CD4-positive, CD25-positive, alpha-beta regulatory T cell (primary cell): ENCODE data around the gene SLC13A3. TPM values are rescaled to one million over a fixed set of nuclear protein-coding genes. Genes with fewer than 3 reads are reported as not detected.

Source experiments
- ATAC-seq, 2 donors: fragments of 150-1000 bp; cut with Tn5 transposase; one replicate each; pipeline ENCODE4 v1.10.0; 2021; ENCODE audit warnings: low read depth in 2 of 2, moderate number of reproducible peaks in 2 of 2, moderate library complexity in 1 of 2
- DNase-seq, 3 donors: peaks; one replicate each; pipeline versions ENCODE4 v3.0.0 to v3.0.0-alpha.2; 2012 to 2022; ENCODE audit warnings: mixed read lengths in 1 of 3
- H3K27ac ChIP-seq: one replicate; pipeline ENCODE4 v1.7.0; 2013; ENCODE audit warnings: mild to moderate bottlenecking, low read length; ENCODE audit not compliant: insufficient read depth, poor library complexity, severe bottlenecking
- H3K27me3 ChIP-seq: one replicate; pipeline ENCODE4 v1.7.0; 2013; ENCODE audit warnings: low read length; ENCODE audit not compliant: control insufficient read depth, insufficient read depth
- H3K36me3 ChIP-seq: one replicate; pipeline ENCODE4 v1.7.0; 2013; ENCODE audit warnings: mild to moderate bottlenecking, low read length, moderate library complexity; ENCODE audit not compliant: control insufficient read depth, insufficient read depth
- H3K4me1 ChIP-seq: 2 replicates; pipeline ENCODE4 v1.7.0; 2013; ENCODE audit warnings: mild to moderate bottlenecking, low read length; ENCODE audit not compliant: insufficient read depth, control insufficient read depth, poor library complexity, severe bottlenecking
- H3K4me3 ChIP-seq: one replicate; pipeline ENCODE4 v1.7.0; 2013; ENCODE audit warnings: low read depth, mild to moderate bottlenecking, low read length, moderate library complexity
- H3K9me3 ChIP-seq, 2 experiments: 1 replicate in 1 of 2; 2 replicates in 1 of 2; pipeline ENCODE4 v1.7.0; 2013; ENCODE audit warnings: low read length in 2 of 2, mild to moderate bottlenecking in 1 of 2, moderate library complexity in 1 of 2; ENCODE audit not compliant: control insufficient read depth in 2 of 2
- H3K27ac Mint-ChIP-seq, 3 donors: one replicate each; pipeline ENCODE4 v1.8.0; 2020 to 2022; ENCODE audit warnings: mild to moderate bottlenecking in 3 of 3, mixed read lengths in 3 of 3, moderate library complexity in 2 of 3
- H3K27me3 Mint-ChIP-seq: one replicate; pipeline ENCODE4 v1.8.0; 2022; ENCODE audit warnings: mild to moderate bottlenecking, mixed read lengths
- H3K36me3 Mint-ChIP-seq: one replicate; pipeline ENCODE4 v1.8.0; 2020; ENCODE audit warnings: mixed read lengths
- H3K4me1 Mint-ChIP-seq, 4 donors: one replicate each; pipeline ENCODE4 v1.8.0; 2020 to 2022; ENCODE audit warnings: mixed read lengths in 4 of 4, mild to moderate bottlenecking in 1 of 4
- H3K4me3 Mint-ChIP-seq, 4 donors: one replicate each; pipeline ENCODE4 v1.8.0; 2020 to 2022; ENCODE audit warnings: mild to moderate bottlenecking in 4 of 4, mixed read lengths in 4 of 4, moderate library complexity in 3 of 4
- H3K9me3 Mint-ChIP-seq, 7 donors: one replicate each; pipeline ENCODE4 v1.8.0; 2020 to 2022; ENCODE audit warnings: mixed read lengths in 7 of 7, mild to moderate bottlenecking in 3 of 7, moderate library complexity in 2 of 7
- polyA plus RNA-seq, 4 donors: library from polyadenylated mRNA; unstranded; fragments of 300-500 nt; fragmentation: Illumina TruSeq; gene quantifications; one replicate each; pipeline ENCODE4 v1.2.3, GENCODE V29; 2021
- total RNA-seq: library from RNA; stranded (reverse); gene quantifications from one replicate; pipeline ENCODE4 v1.2.3, GENCODE V29; 2022

SLC13A3 gene
- total and polyA plus RNA-seq, 5 donors from 2014 or later = 0.67 TPM; not detected in 4

- Mint-ChIP-seq H3K27ac (no peak overlapping the region), H3K27me3 (peaks cover 20% of the 10 kb centered on the region)
- no peak for ATAC-seq
These were observed 51.9 kb downstream of the SLC13A3 start for GRCh38 chr20:46599227-46599987.

GRCh38 chr20:46595933-46596332, 55.3 kb downstream of the SLC13A3 start:
- Mint-ChIP-seq H3K27me3 (peaks cover 19% of the 10 kb centered on the region), H3K4me1 (no peaks in the 10 kb centered on the region)

More at GRCh38 chr20:46599227-46599987, 51.9 kb downstream of the SLC13A3 start:
- DNase-seq = no peak
- H3K27ac ChIP-seq = no peak overlapping the region
- H3K36me3 ChIP-seq = no peaks in the 10 kb centered on the region
- no peaks in the 10 kb centered on the region for H3K4me1 ChIP-seq
- H3K4me3 ChIP-seq = no peak overlapping the region
- Mint-ChIP-seq H3K4me1 (no peaks in the 10 kb centered on the region), H3K4me3 (no peak overlapping the region), H3K9me3 (peaks cover 0 to 1% (median 0%) of the 10 kb centered on the region in 7 donors), H3K36me3 (no peaks in the 10 kb centered on the region)
- H3K9me3 ChIP-seq = no peaks in the 10 kb centered on the region
- H3K27me3 ChIP-seq = peaks cover 3% of the 10 kb centered on the region

GRCh38 chr20:46594725-46595124, 56.5 kb downstream of the SLC13A3 start:
- no peaks in the 10 kb centered on the region for H3K4me1 Mint-ChIP-seq
- H3K27ac Mint-ChIP-seq = no peak overlapping the region
- Histone ChIP-seq H3K9me3 (no peaks in the 10 kb centered on the region), H3K4me1 (no peaks in the 10 kb centered on the region), H3K27ac (no peak overlapping the region), H3K27me3 (peaks cover 5% of the 10 kb centered on the region), H3K4me3 (no peak overlapping the region), H3K36me3 (no peaks in the 10 kb centered on the region)
- no peak for ATAC-seq
- peaks cover 15% of the 10 kb centered on the region for H3K27me3 Mint-ChIP-seq
- H3K36me3 Mint-ChIP-seq = no peaks in the 10 kb centered on the region
- H3K4me3 Mint-ChIP-seq = no peak overlapping the region
- DNase-seq = no peak
- H3K9me3 Mint-ChIP-seq = peaks cover 0 to 1% (median 0%) of the 10 kb centered on the region in 7 donors

More at GRCh38 chr20:46595933-46596332, 55.3 kb downstream of the SLC13A3 start:
- H3K27ac Mint-ChIP-seq = no peak overlapping the region
- DNase-seq = no peak
- H3K36me3 Mint-ChIP-seq = no peaks in the 10 kb centered on the region
- no peak overlapping the region for H3K27ac ChIP-seq
- H3K4me3 Mint-ChIP-seq = no peak overlapping the region
- no peaks in the 10 kb centered on the region for H3K36me3 ChIP-seq
- H3K9me3 ChIP-seq = no peaks in the 10 kb centered on the region
- no peak overlapping the region for H3K4me3 ChIP-seq
- peaks cover 5% of the 10 kb centered on the region for H3K27me3 ChIP-seq
- peaks cover 0 to 1% (median 0%) of the 10 kb centered on the region in 7 donors for H3K9me3 Mint-ChIP-seq
- H3K4me1 ChIP-seq = no peaks in the 10 kb centered on the region
- ATAC-seq = no peak

GRCh38 chr20:46592580-46593362, 58.5 kb downstream of the SLC13A3 start:
- H3K36me3 Mint-ChIP-seq = no peaks in the 10 kb centered on the region
- peaks cover 5% of the 10 kb centered on the region for H3K27me3 ChIP-seq
- no peaks in the 10 kb centered on the region for H3K9me3 ChIP-seq
- no peak overlapping the region for H3K27ac Mint-ChIP-seq
- peaks cover 5% of the 10 kb centered on the region for H3K27me3 Mint-ChIP-seq
- no peak for ATAC-seq
- H3K9me3 Mint-ChIP-seq = no peaks in the 10 kb centered on the region
- no peaks in the 10 kb centered on the region for H3K4me1 ChIP-seq
- no peak overlapping the region for H3K27ac ChIP-seq
- peak in 1 of 3 donors; percentile 22 for DNase-seq
- no peaks in the 10 kb centered on the region for H3K36me3 ChIP-seq
- H3K4me3 ChIP-seq = no peak overlapping the region
- H3K4me3 Mint-ChIP-seq = no peak overlapping the region
- peaks cover 0 to 4% (median 0%) of the 10 kb centered on the region in 4 donors for H3K4me1 Mint-ChIP-seq

GRCh38 chr20:46590443-46590842, 60.8 kb downstream of the SLC13A3 start:
- H3K27ac Mint-ChIP-seq = no peak overlapping the region
- Histone ChIP-seq H3K9me3 (no peaks in the 10 kb centered on the region), H3K4me3 (no peak overlapping the region), H3K4me1 (no peaks in the 10 kb centered on the region), H3K36me3 (no peaks in the 10 kb centered on the region), H3K27me3 (peaks cover 3% of the 10 kb centered on the region), H3K27ac (no peak overlapping the region)
- H3K4me3 Mint-ChIP-seq = no peak overlapping the region
- no peaks in the 10 kb centered on the region for H3K36me3 Mint-ChIP-seq
- no peak for DNase-seq
- no peak for ATAC-seq
- peaks cover 0 to 4% (median 0%) of the 10 kb centered on the region in 4 donors for H3K4me1 Mint-ChIP-seq
- H3K9me3 Mint-ChIP-seq = no peaks in the 10 kb centered on the region
- H3K27me3 Mint-ChIP-seq = peaks cover 5% of the 10 kb centered on the region

GRCh38 chr20:46588532-46589511, 62.4 kb downstream of the SLC13A3 start:
- no peaks in the 10 kb centered on the region for H3K9me3 ChIP-seq
- H3K4me1 Mint-ChIP-seq = peaks cover 0 to 4% (median 0%) of the 10 kb centered on the region in 4 donors
- no peaks in the 10 kb centered on the region for H3K36me3 Mint-ChIP-seq
- no peak overlapping the region for H3K27ac Mint-ChIP-seq
- no peak overlapping the region for H3K4me3 ChIP-seq
- DNase-seq = peak in 1 of 3 donors; percentile 8
- no peak overlapping the region for H3K27ac ChIP-seq
- no peaks in the 10 kb centered on the region for H3K4me1 ChIP-seq
- H3K9me3 Mint-ChIP-seq = no peaks in the 10 kb centered on the region
- H3K27me3 Mint-ChIP-seq = peaks cover 10% of the 10 kb centered on the region
- H3K36me3 ChIP-seq = no peaks in the 10 kb centered on the region
- peaks cover 2% of the 10 kb centered on the region for H3K27me3 ChIP-seq
- ATAC-seq = no peak
- H3K4me3 Mint-ChIP-seq = no peak overlapping the region

GRCh38 chr20:46587986-46588385, 63.3 kb downstream of the SLC13A3 start:
- Mint-ChIP-seq H3K4me1 (peaks cover 0 to 4% (median 0%) of the 10 kb centered on the region in 4 donors), H3K27me3 (peaks cover 8% of the 10 kb centered on the region), H3K4me3 (no peak overlapping the region), H3K36me3 (no peaks in the 10 kb centered on the region), H3K9me3 (no peaks in the 10 kb centered on the region), H3K27ac (no peak overlapping the region)
- no peak overlapping the region for H3K4me3 ChIP-seq
- no peaks in the 10 kb centered on the region for H3K9me3 ChIP-seq
- H3K27ac ChIP-seq = no peak overlapping the region
- peaks cover under 1% of the 10 kb centered on the region for H3K27me3 ChIP-seq
- H3K36me3 ChIP-seq = no peaks in the 10 kb centered on the region
- ATAC-seq = no peak
- no peak for DNase-seq
- no peaks in the 10 kb centered on the region for H3K4me1 ChIP-seq
